ENCODE measurements around the gene GSG1L. TPM values are rescaled to one million over a fixed set of nuclear protein-coding genes. Genes with fewer than 3 reads are reported as not detected.

Gene GSG1L
- total and polyA plus RNA-seq, 2 of the 13 experiments (the other 11 are each of a cell fraction or from before 2014, with no cell fraction given), result not detected

DNA sequence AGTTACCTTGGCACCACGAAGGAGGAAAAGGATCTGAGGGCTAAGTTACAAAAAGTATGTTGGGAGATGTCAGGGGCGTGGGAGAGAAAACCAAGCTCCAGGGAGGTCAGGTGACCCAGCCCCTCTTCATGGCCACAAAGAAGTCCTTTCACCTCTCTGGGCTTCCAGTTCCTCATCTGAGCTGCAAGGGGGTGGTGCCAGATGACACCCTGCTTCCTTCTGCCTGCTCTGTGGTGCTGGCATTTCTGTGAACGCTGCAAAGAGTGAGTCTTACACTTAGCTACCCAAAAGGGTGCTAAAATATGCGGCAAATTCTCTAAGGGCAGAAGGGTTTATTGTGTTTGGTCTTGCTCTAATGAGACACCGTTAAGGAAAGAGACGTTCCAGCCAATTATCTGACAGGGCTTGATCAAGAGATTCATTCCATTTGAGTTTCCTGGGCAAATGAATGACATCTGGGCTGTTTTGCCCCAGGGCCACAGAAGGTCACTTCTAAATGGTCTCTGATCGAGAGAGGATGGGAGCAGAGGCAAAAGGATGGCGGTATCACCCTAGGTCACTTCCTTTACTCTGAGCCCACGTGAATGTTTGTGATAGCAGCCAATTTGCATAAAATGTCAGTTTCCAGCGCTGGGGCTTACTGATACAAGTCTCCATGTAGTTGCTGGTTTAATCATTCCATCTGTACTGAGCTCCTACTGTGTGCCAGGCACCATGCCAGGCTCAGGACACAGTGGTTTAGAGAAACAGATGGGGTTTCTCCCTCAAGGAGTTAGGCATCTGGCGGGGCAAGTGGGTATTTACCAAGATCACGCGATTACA is 303.3 kb downstream of the GSG1L start:
- Histone ChIP-seq H3K4me2 (ENCODE audit: low read depth, low read length) (no peak overlapping the region), H4K20me1 (ENCODE audit: insufficient read depth, low read length) (no peaks in the 10 kb centered on the region), H3K79me2 (ENCODE audit: insufficient read depth, low read length) (no peaks in the 10 kb centered on the region), H3K27ac (ENCODE audit: extremely low read length, insufficient read depth, low read length) (no peak overlapping the region), H3K4me3 (replicated peaks in 1 of 3; ENCODE audit: insufficient read depth in 1 of 3, low read depth in 2 of 3, low read length in 3 of 3) (no peak overlapping the region), H3K36me3 (replicated peaks in 1 of 2; ENCODE audit: control insufficient read depth in 1 of 2, insufficient read depth in 2 of 2, low read length in 2 of 2) (peaks cover 5 to 6% of the 10 kb centered on the region in 2 experiments; a peak in 3 of 5 replicates), H3K4me1 (ENCODE audit: insufficient read depth, low read length) (no peaks in the 10 kb centered on the region), H2AFZ (ENCODE audit: low read length) (no peak overlapping the region), H3K27me3 (ENCODE audit: control insufficient read depth in 1 of 2, insufficient read depth in 2 of 2, low read length in 2 of 2) (no peaks in the 10 kb centered on the region), H3K9me3 (ENCODE audit: low read length) (0 out of 2 replicates have a peak, but pooled peaks cover 7% of the 10 kb centered on the region), H3K9ac (ENCODE audit: insufficient read depth, low read depth, low read length) (no peak overlapping the region)
- WGBS (ENCODE audit: low lambda C conversion rate), result 90% methylated on average over 13 of the region's 13 CpGs
- FAIRE-seq, result no peak
- DNase-seq (ENCODE audit: low spot score), result no peak
- intact Hi-C loops (cut with micrococcal nuclease; ENCODE audit: unreplicated experiment), result no loop called here
- POLR2A ChIA-PET, result no interaction called here
- TF ChIP-seq THAP11 (CRISPR knock-in tag; IDR thresholded peaks at IDR 0.05), result no peak
- CTCF ChIA-PET (ENCODE audit: low intra/inter-chr PET ratio, low total read pairs), result no interaction called here
- in situ Hi-C loops (cut with HindIII; ENCODE audit: extremely low pct_ligation_motif_present, low pct_unique_long_range_greater_than_20kb), result no loop called here
- no peak for ATAC-seq
- BruUV-seq (replicated peaks), result no TSS peak

GRCh38 chr16:27759301-27759871 is 304.1 kb downstream of the GSG1L start:
- no peak for FAIRE-seq
- POLR2A ChIA-PET, result no interaction called here
- no peak overlapping the region for H3K9ac ChIP-seq (ENCODE audit: insufficient read depth, low read depth, low read length)
- H3K36me3 ChIP-seq (replicated peaks in 1 of 2; ENCODE audit: control insufficient read depth in 1 of 2, insufficient read depth in 2 of 2, low read length in 2 of 2), result peaks cover 4 to 5% of the 10 kb centered on the region in 2 experiments; a peak in 3 of 5 replicates
- H3K4me2 ChIP-seq (ENCODE audit: low read depth, low read length), result no peak overlapping the region
- 87% methylated on average over 7 of the region's 9 CpGs for WGBS (ENCODE audit: low lambda C conversion rate)
- no TSS peak for BruUV-seq (replicated peaks)
- H3K4me1 ChIP-seq (ENCODE audit: insufficient read depth, low read length), result no peaks in the 10 kb centered on the region
- no peak overlapping the region for H2AFZ ChIP-seq (ENCODE audit: low read length)
- intact Hi-C loops (cut with micrococcal nuclease; ENCODE audit: unreplicated experiment) (no loop called here), in situ Hi-C loops (cut with HindIII; ENCODE audit: extremely low pct_ligation_motif_present, low pct_unique_long_range_greater_than_20kb) (no loop called here)
- CTCF ChIA-PET (ENCODE audit: low intra/inter-chr PET ratio, low total read pairs), result no interaction called here
- no peak overlapping the region for H3K4me3 ChIP-seq (replicated peaks in 1 of 3; ENCODE audit: insufficient read depth in 1 of 3, low read depth in 2 of 3, low read length in 3 of 3)
- no peak overlapping the region for H3K27ac ChIP-seq (ENCODE audit: extremely low read length, insufficient read depth, low read length)
- H3K9me3 ChIP-seq (ENCODE audit: low read length), result 0 out of 2 replicates have a peak, but pooled peaks cover 4% of the 10 kb centered on the region
- no peaks in the 10 kb centered on the region for H3K27me3 ChIP-seq (ENCODE audit: control insufficient read depth in 1 of 2, insufficient read depth in 2 of 2, low read length in 2 of 2)
- no peaks in the 10 kb centered on the region for H4K20me1 ChIP-seq (ENCODE audit: insufficient read depth, low read length)
- ATAC-seq, result no peak
- TF ChIP-seq TBX2 (CRISPR knock-in tag; IDR thresholded peaks at IDR 0.05; ENCODE audit: borderline replicate concordance), result no peak
- TF ChIP-seq, protein P1, sequence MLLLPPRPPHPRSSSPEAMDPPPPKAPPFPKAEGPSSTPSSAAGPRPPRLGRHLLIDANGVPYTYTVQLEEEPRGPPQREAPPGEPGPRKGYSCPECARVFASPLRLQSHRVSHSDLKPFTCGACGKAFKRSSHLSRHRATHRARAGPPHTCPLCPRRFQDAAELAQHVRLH (CRISPR knock-in tag; IDR thresholded peaks at IDR 0.05; ENCODE audit: borderline replicate concordance, low read depth), result no peak
- no peaks in the 10 kb centered on the region for H3K79me2 ChIP-seq (ENCODE audit: insufficient read depth, low read length)
- no peak for DNase-seq (ENCODE audit: low spot score)

Data from HepG2 (cell line).